GM19395 (cell line): ENCODE measurements around the gene MED12L.

Experiments
- ATAC-seq: cut with Tn5 transposase; IDR thresholded peaks from one replicate; pipeline ENCODE4 v1.9.1; 2021; ENCODE audit warnings: mild to moderate bottlenecking, moderate library complexity; ENCODE audit not compliant: unreplicated experiment

Gene MED12L

DNA sequence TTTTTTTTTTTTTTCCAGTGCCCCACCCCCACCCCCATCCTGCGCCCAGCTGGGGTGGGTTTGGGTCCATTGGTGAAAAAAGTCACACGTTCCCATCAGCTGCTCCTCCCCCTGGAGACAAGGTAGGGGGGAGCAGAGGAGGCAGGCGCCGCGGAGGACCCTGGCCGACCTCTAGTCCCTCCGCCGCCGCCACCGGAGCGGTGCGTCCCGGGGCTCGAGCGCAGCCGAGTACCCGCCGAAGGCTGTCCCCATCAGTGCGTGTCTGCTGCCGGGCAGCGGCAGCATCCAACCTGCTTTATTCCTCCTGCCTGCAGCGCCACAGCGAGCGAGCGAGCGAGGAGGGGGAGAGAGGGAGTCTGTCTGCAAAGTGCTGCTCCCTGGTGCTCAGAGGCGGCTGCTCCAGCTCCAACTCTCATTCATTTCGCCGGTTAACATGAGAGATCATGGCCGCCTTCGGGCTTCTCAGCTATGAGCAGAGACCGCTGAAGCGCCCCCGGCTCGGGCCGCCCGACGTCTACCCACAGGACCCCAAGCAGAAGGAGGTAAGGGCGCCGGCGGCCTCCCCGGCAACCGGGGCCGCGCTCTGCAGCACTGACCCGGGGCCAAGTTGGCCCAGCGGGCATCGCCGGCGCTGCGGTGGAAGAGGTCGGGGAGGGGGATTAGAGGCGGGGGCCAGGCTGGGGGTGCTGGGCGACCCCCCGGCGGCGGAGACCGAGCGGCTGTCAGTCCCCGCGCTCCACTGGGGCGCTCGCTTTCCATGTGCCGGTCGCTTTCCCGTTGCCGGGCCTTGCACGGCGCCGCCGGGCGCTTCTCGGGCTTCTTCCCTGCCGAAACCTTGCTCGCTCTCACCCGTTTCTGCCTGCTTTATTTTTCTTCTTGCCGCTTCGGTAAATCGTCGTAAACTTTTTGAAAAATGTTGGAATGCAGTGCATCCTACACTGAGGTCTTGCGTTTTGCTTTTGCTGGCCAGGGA lies 1.3 kb downstream of the MED12L start:
- peak; percentile 78 for ATAC-seq

DNA sequence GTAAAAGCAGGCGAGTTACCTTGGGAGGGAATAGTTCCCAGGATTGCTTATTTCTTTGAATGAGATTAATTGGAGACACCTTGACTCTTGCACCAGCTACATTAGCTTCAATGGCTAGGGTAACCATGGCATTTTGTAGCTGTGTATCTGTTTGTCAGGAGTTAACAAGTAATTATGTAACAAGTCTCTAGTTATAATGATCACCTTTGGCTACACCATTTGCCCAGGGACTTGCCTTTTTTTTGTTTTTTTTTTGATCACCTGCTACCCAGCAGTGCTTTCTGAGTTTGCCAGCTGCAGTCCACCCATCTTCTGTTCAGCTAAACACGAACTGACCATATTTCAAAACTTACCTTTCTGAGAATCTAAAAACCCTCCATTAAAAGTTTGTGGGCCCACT lies 2.2 kb downstream of the MED12L start:
- ATAC-seq, result no peak

DNA sequence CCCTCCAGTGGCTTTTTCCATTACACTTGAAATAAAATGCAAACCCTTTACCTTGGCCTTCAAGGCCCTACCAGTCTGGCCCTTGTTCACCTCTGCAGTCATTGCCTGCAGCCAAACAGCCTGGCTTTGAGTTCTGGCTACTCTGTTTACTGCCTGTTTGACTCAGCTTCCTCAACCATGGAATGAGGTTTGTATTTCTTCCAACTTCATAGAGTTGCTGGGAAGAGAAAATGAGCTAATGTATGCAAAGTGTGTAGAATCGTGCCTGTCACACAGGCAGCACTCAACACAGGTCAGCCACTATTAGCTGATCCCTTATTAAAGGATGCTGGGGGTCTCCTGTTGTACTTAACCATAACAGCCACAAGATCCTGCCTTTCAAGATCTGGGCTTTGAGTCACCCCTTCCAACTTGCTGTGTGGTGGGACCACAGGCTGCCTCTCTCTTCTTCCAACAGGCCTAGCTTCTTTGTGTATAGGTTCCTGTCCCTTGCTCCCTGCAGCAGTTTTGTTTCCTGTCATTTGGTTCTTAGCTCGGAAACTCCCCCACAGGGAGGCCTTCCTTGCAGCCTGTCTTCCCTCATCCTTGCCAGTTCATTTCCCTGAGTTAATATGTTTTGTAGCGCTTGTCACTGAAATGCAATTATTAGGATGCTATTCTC lies 6.4 kb downstream of the MED12L start:
- no peak for ATAC-seq

DNA sequence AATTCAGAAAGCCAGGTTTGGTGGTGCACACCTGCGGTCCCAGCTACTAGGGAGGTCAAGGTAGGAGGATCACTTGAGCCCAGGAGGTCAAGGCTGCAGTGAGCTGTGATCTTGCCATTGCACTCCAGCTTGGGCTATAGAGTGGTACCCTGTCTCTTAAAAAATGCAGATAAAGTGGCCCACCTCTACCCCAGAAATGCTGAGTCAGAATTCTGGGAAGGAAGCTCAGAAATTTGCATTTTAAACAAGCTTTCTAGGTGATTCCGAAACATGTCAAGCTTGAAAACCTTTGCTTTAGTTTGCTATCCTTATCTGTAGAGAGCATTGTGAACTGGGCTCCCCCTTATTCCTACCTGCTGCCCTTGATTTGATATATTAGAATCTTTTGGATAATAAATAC lies 7.7 kb downstream of the MED12L start:
- no peak for ATAC-seq

DNA sequence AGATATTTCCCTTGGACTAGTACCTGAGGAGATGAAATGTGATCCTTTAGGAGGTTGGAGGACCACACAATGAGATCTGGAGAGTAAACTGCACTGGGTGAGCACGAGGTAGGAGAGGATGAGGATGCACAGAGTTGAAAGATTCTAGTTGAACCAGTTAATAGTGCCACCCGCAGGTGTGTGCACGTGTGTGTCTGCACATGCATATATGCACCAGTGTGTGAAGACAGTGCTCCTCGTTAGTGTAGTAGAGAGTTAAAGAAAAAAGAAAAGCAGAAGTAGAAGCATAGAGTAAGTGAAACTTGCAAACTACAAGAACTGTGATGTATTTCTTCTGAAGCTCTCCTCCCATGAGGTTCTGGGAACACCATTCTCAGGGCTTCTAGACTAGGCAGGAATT lies 8.4 kb downstream of the MED12L start:
- peak; percentile 86 for ATAC-seq

DNA sequence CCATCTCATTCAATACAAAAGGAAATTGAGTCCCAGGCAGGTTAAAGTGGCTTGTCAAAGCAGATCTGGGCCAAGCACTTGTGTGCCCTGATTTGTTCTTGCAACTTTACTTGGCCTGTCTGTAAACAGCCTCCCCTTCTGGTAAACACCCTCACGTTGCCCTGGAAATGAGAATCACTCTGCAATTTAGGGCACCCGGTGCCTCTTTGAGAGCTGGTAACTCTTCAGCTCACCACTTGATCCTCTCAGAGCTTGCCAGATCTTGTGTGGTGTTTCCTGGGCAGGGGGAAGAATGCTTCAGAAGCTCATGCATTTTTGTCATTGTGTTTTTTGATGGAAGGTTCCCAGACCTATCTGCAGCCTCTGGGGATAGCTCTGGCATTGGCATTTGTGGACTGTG lies 11.3 kb downstream of the MED12L start:
- ATAC-seq, result no peak

DNA sequence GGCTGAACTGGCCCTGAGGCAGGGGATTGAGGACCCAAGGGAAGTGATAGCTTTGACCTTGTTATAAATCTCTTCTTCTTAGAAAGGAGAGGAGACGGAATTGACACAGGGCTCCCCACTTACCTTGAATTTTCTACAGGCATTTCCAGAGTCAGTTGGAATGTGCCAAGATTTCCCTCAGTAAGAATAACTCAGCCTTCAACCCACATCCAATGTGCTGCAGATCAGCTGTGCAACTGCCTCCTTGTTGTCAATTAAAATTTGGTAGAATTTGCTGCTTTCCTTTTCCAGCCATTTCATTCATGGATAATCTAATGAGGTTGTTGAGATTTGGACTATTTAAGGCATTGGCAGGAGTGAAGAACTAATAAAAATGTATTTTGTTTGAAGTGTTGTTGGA lies 14.6 kb downstream of the MED12L start:
- ATAC-seq, result no peak

DNA sequence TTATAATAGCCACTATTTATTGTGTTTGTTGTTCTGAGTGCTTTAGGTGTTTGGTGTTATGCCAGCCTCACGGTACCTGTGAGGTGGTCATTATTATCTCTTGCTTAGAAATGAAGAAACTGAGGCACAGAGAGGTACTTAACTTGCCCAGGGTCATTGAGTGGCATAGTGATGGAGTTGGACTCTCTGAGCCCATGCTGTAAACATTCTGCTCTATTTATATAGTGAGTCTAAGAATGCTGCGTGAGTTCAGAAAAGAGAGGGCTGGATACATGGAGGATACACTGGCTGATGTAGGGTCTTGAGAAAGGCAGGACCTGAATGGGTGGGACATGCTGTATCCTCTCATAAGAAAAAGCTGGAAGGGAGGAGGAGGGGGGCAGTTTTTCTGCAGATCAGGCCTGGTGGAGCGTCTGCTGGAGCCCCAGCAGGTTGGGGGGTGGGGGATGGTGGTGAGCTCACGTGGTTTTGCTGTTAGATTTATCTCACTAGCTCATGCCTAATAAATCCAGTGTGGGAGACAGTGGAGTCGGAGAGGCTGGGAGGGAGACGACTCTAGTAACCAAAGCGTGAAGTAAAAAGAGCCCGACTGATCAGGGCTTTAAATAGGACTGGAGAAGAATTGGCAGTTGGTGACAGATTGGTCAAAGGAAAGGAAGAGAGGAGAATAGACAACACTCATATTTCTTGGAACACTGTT lies 16.0 kb downstream of the MED12L start:
- ATAC-seq, result no peak

DNA sequence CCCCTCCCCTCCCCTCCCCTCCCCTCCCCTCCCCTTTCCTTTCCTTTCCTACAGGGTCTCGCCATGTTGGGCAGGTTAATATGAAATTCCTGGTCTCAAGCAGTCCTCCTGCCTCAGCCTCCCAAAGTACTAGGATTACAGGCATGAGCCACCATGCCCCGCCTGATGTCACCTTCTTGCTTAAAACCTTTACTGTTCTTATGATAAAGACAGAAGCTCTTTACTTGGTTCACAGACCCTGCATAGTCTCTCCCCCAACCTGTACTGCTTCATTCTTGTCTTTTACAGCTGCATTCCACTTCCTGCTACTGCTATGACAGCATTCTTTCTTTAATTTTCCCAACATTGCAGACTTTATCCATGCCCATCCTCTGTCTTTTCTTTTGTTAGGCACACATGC lies 20.8 kb downstream of the MED12L start:
- ATAC-seq, result no peak

DNA sequence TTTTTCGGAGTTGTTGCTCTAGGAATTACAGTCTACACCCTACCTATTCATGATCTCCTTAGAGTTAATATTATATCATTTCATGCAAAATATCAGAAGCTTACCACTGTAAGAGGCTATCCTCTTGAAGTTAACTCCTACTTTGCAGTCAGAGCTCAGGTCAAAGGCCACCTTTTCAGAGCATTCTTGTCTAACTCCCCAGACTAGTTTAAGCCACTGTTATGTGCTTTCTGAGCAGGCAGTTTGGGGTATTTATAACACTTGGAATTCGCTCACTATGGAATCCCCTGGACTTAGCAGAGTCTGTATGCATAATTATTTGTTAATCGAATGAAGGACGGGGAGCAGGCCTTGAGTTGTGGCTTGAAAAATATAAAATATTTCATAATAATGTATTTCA lies 21.7 kb downstream of the MED12L start:
- no peak for ATAC-seq

DNA sequence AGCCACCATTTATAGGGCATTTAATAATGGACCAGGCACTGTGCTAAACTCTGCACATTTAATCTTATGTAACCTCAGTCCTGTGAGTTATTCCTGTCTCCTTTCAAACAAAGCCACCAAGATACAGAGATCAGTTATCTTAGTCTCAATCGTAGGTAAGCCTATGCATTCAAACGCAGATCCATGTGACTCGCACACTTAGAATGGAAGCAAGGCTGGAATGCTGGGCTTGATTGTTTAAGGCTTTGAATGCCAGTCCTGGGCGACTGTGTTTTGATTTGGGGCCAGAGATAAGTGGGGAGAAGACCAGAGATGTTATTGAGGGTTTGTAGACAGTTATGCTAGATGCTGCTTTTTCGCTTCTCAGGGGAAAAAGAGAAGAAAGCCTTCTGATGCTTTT lies 22.2 kb downstream of the MED12L start:
- no peak for ATAC-seq

DNA sequence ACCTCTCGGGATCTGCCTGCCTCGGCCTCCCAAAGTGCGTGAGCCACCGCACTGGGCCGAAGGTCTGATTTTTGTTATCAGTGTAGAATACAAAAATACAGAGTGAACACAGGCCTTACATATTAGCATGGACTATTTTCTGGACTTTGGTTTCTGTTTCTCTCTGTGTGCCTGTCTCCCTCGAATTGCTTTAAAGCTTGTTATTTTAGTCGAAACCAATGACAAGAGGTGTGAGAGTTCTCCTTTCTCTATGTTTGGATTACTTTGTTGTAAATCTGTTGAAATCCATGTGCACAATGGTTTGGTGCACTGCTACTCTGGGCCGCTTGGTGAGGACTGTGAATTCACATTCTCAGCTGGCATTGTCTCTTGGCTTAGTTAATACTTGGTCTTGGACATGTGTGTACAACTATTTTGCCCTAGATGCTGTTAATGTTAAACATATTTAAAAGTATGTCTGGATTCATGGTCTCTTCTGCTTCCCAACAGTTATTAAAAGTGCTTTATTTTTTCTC lies 23.9 kb downstream of the MED12L start:
- no peak for ATAC-seq

DNA sequence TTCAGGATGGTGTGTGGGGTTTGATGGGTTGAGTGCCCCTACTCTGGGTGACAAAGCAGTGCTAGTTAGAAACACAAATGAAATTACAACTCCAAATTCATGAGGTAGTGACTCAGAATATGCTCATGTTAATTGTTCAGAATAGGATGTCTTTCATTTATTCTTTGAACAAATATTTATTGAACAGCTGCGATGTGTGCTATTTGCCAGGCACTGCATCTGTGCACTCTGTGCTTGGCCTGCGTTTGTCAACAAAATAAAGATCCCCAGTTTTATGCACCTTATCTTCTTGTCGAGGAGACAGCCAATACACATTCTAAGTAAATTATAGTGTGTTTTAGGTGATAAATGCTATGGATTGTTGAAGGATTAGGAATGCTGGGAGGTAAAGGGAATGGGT lies 27.3 kb downstream of the MED12L start:
- ATAC-seq, result no peak

DNA sequence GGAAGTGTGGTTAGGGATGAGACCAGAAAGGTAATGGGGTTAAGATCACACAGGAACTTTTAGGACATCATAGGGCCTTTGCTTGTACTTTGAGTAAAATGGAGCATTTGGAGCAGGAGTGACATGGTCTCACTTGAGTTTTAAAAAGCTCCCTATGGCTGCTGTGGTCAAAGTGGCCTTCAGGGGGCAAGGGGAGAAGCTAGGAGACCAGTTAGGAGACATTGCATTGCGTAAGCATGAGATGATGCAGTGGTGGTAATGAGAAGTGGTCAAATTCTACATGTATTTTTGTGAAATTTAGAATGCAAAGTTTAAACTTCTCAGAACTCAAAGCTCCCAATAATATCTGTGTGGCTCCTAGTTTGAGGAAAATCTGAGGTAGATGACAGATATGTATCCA lies 27.9 kb downstream of the MED12L start:
- no peak for ATAC-seq

DNA sequence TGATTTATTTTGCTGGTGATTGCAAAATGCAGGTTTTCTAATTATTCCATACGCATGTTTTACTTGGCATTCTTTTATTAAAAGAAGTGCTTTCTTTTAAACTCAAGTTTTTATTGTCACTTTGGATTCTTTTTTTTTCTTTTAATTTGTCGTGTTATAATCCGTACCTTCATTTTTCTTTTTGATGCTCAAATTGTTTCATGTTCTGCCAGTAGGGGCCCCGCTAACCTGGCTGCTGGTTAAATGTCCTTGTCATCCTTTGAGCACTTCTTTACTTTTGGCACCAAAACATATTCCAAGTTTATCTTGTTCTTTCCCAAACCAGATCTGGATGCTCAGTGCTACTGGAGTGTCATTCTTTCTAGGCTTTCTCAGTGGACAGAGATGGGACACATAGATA lies 31.6 kb downstream of the MED12L start:
- no peak for ATAC-seq

DNA sequence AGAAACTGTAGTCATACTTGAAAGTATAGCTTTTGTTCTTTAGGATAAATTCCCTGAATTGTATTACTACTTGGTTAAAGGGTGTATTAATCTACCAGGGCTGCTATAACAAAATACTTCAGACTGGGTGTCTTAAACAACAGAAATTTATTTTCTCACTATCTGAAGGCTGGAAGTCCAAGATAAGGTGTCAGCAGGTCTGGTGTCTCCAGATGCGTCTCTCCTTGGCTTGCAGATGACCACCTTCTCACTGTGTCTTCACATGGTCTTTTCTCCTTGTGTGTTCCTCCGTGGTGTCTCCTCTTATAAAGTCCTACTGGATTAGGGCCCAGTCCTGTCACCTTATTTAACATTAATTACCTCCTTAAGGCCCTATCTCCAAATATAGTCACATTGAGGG lies 33.7 kb downstream of the MED12L start:
- no peak for ATAC-seq

DNA sequence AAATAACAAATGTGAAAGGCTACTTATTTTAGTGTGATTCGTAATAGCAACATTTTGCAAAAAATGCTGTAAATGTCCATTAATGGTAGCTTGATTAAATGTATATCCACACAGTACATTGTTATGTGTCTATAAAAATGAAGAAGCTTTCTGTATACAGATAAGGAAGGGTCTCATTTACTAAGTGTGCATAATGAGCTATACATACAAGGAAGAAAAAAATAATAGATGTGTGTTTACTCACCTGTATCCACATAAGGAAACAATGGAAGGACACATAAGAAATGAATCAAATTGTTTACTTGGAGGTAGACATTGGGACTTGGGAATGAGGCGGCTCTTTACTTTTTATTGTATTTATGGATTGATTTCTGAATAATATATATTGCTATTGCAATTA lies 34.9 kb downstream of the MED12L start:
- ATAC-seq, result no peak

DNA sequence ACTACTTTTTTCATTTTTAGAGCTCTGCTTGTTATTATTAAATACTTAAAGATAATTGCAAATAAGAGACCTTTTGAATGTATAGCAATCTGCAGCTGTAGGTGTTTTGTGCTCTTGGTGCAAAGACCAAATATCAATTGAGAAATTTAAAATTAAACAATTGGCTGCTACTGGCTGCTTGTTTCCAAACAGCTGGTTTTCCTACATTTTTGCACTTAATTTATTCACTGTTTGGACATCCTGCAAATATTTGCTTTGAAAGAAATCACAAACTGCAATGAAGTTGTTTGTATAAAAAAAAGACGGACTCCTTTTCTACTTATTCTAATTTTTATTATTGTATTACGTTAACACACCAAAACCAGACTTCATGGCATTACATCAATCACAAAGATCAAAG lies 35.6 kb downstream of the MED12L start:
- no peak for ATAC-seq

DNA sequence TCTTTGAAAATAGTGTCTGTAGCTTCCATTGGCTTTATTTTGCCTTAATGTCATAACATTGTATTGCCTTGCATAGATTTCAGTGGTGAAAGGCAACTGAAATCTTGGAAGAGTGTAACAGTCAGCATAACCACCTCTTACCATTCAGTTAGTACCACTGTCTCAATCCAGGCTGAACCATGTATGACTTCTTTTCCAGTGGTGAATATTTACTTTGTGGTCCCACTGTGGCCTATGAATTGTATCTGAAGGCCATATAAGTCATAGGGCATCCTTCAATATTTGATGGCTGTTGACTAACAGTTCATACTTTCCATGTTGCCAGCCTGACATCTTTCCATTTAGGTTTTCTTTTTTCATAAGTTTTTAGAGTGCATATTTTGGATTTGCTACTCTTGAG lies 38.4 kb downstream of the MED12L start:
- ATAC-seq, result no peak

DNA sequence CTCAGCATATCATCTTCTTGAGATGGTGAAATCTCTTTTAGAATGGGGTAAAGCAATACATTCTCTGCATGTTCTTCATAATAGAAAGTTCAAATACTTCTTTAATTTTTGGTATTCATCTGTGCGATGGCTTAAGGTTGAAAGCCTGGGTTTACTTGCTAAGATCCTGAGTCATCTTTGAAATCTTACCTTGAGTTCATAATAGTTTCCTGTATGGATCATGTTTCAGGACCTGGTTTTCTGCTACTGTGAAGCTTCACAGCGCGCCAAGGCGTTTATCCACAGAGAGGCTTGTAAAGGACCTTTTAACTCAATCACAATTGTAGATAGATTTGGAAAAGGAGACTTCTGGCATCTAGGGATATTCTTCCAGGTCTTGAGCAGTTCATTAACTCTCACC lies 39.0 kb downstream of the MED12L start:
- no peak for ATAC-seq

DNA sequence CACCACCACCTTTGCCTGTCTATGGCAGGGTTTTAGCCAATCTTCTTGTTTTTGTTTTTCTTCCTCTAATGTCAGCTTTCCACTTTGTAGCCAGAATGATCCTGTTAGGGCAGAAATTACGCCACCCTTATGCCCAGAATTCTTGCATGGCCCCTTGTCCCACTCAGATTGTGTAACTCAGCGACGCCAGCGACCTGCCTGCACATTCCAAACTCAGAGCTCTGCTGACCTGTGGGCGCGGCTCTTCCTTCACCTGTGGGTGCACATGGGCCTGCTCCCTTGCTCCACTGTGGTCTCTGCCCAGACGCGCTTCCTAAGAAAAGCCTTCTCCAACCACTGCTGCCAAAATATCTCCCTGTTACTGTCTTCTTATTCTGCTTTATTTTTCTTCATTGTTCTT lies 45.0 kb downstream of the MED12L start:
- ATAC-seq, result no peak

DNA sequence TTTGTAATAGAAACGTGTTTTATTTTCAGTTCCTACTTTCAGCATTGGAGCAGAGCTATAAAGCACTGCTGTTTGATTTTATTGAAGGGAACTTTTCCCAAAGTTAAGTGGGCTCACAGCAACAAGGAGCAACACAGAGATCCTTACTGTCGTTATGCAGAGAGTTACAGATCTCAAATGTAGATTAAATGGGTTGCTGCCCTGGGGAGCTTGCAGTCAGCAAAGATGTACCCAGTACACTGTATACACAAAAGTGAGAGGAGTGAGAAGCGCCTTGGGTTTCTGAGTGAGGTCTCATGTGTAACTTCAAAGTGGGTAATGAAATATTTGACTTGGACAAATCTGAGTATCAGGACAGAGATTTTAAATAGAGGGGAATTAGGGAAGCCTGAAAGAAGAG lies 47.7 kb downstream of the MED12L start:
- no peak for ATAC-seq
